ENCODE data around the gene CAP1.

The CAP1 gene

DNA sequence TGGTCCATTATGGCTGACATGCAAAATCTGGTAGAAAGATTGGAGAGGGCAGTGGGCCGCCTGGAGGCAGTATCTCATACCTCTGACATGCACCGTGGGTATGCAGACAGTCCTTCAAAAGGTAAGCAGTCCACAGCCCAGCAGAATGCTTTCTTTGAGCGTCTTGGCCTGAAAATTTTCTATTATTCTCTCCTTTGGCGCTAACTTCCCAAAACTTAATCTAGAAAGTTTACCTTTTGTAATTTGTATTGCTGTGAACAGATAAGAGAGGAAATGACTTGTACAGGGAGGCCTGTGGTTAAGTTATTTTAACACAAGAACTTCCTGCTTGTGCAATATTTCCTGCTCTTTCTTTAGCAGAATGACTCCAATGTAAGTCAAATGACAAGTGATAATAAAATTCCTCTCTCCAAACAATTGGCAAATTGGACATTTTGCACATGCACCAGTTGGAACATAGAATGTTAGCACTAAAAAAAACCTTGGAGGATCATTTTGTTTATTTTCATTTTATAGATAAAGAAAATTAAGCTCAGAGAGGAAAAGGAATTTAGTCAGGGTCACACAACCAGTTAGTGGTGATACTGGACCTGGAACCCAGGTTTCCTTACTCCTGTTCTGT is 18.9 kb downstream of the CAP1 start:
- DNase-seq: no peak

DNA sequence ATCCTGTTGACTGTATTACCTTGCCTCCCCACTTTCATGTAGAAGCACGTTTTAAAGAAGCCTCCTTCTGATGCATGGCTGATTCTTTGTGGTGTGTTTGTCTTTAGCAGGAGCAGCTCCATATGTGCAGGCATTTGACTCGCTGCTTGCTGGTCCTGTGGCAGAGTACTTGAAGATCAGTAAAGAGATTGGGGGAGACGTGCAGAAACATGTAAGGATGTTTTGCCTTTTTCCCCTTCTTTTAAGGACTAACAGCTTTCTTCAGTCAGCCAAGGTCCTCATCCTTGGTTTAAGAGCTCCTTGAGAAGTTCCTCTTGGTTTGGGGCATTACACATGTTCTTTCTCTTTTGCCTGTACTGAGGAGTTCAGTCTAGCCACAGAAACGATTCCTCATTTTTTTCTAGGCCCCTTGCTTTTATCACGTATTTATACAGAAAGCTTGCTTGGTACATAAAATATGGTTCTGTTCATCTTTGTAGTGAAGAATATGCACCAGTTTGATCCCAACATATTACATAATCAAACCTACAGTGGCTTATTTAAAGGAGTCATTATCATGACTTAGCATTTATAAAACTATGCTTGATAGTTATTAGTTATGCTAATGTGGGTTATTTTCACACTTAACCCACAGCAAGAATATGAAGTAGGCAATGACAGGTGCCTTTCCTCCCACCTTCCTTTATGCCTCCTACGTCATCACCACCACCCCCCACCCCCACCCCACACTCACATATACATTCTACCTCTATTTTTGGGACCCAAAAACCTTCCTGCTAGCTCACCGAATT is 19.6 kb downstream of the CAP1 start:
- no peak for DNase-seq

DNA sequence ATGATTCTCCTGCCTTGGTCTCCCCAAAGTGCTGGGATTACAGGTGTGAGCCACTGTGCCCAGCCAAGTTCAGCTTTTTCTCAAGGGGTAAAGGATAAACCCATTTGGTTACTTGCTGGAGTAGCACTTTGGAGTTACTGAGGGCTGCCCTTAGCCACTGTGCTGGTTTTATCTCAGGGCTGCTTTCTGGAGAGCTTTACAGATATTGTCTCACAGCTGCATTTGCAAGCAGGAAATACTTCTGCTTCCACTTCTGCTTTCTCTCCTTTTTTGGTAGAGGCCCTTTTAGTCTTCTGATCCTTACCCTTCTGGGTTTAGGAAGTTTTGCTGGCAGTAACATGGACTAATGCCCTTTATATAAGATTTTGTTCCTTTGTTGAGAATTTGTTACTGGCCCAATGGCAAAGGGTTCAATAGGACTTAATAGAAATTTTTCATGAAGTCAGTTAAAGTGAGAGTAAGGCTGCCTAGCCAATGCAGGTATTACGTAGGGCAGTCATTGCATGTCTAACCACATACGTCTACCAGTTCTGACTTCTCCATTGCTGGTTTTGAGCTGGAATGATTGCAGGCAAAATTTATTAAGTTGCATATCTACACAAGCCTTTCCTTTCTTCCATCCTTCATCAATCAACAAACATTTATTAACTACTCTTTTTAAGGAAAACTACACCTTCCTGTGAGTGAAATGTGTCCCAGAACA is 24.4 kb downstream of the CAP1 start:
- DNase-seq: no peak

DNA sequence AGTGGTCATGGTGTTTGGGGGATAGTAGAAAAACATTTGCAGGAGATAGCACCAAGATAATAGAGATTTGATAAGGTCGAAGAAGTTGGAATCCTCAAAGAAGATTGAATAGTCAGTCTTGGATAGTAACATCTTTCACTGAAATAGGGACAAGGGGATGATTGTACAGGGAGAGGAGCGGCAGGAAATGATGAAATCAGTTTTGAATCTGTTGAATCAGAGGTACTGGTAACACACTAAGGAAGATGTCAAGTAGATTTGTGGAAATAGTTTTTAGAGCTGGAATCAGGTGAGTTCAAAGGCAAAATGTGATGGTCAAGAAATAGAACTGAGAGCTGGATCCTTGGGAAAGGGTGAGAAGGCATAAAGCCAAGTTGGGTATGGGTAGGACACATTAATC is 26.5 kb downstream of the CAP1 start:
- no peak for DNase-seq

DNA sequence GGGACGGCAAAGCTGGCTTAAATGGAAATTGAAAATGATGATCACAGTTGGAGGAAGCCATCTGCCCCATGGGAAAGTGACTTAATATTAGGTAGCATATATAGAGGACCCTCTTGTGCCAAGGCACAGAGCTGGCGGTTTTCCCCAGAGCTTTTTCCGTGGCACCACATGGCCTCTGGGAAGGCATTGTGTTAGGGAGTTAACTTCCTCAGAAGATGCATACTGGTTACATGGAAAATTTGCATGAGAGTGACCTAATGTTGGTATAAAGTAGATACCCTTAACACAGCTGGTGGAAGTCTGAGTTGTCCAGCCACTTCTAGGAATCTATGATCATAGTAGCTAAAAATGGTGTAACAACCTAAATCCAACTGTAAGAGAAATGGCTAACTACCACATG is 27.3 kb downstream of the CAP1 start:
- no peak for DNase-seq

DNA sequence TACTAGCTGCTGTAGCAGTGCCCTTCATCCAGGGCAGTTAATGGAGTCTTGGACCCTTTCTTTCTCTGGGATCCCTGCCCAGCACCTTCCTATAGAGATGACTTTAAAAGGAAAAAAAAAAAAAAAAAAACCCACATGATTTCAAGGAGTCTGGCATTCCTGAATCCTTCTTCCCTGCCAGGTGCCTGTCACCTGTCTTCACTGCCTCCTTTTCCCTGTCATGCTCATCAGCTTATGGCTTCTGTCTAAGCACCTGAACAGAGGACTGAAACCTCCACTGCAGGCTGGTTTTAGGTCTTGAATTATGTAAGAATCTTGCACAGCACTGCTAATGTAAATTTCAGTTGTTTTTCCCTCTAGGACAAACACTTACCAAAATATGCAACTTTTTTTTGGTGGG is 31.6 kb downstream of the CAP1 start:
- DNase-seq: no peak

DNA sequence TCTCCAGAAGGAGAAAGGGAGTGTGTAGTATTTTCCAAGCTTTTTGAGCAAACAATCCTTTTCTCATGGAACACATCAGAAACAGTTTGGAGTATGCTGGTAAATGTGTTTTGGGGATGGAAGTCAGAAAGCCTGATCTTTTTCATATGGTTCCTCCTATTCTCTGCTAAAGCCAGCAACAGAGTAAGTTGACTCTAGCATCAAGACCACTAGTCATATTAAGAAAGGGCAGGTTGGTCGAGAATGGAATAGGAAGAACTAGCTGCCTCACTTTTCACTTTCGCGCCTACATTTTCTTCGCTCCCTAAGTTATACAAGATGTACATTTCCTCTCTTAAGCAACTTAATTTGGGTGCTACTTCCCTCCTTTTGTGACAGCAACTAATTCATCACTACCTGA is 32.5 kb downstream of the CAP1 start:
- no peak for DNase-seq

DNA sequence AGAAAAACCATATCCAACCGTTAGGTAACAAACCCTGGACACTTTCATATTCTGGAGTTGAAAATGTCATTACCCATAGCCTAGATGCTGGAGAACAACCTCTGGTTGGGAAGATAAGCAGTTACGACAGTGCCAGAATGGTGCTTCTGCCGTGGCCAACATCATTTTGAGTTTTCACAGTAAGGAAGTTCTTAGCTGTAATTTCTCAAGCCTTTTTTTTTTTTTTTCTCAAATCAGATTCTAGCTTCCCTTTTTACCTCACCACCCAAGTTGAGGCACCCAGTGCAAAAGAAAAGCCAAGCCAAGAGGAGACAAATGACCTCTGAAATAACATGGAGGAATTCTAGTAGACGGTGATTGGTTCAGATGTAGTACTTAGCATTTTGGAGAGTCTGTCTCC is 34.7 kb downstream of the CAP1 start:
- DNase-seq: no peak

DNA sequence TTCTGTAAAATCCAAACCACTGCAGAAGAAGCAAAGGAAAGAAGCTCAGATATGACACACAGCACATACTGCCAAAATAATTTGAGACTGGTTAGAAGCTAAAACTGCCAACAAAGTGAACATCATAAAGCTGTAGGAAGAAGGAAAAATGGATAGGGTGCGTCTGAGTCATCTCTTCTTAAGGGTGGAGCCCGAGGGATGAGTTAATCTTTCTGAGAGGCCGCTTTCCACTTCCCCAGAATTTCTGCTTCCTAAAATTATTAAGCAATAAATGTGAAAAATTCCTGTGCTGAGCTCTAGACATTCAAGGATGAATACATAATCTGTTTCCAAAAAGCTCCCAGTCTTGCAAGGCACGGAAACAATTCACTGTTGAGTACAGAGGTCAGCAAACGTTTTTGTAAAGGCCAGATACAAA is 36.4 kb downstream of the CAP1 start:
- DNase-seq: no peak

DNA sequence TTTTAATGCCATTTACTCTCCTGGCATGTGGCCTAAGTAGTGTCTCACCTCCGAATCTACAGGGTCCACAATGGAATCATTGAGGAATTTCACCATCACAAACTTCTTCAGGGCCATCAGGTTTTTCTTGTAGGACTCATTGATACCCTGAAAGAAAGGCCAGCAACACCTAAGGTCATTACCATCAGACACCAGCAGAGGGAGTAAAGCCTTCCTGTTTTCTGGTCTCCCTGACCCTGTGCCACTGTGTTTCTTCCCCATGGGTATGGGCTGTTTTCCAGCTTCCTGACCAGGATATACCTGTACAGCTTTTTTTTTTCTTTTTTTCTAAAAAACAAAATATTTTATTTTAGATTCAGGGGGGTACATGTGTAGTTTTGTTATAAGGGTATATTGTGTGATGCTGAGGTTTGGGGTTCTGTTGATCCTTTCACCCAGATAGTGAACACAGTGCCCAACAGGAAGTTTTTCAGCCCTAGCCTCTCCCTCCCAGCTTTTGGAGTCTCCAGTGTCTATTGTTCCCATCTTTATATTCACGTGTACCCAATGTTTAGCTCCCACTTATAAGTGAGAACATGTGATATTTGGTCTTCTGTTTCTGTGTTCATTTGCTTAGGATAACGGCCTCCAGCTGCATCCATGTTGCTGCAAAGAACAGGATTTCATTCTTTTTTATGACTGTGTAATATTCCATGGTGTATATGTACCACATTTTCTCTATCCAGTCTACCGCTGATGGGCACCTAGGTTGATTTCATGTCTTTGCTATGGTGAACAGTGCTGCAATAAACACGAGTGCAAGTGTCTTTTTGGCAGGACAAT is 38.2 kb downstream of the CAP1 start:
- peak; percentile 33 for DNase-seq

DNA sequence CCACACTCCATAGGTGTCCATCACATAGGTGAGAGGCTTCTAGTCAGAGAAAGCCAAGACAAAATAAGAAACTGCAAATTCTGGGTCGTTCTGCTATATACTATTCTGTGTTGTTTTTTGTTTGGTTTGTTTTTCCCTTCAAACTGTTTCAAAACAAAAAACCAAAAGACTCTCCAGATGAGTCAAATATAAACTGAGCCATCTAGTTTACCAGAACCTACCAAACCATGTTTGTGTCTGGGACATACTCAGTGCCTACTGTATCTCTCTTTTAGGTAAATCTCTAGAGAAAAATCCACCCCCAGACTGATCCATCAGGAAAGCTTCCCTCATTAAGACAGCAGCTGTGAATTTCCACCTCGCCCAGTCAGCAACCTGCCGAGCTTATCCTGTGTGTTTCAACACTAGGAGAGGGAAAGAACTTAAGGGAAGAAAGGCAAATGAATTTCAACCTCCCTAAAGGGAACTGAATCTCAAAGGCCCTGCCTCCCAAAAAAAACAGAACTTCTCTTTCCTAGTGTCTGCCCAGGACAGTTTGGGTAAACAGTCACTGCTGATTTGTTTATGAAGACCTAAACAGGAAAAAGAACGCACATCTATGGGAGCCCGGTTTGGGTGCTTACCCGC is 39.4 kb downstream of the CAP1 start:
- no peak for DNase-seq

DNA sequence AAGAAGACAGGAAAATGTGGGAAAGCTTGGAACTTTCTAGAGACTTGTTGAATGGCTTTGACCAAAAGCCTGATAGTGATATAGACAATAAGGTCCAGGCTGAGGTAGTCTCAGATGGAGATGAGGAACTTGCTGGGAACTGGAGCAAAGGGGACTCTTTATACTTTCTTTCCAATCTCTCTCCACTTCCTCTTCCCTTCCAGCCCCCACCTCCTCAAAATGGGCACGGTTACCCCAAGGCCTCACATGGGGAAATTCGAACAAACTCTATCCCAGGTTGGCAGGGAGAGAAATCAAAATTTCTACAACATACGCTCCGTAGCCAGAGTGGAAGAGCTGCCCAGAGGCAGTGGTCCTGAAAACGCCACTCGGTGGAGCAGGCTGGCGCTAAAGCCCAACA is 41.3 kb downstream of the CAP1 start:
- no peak for DNase-seq

DNA sequence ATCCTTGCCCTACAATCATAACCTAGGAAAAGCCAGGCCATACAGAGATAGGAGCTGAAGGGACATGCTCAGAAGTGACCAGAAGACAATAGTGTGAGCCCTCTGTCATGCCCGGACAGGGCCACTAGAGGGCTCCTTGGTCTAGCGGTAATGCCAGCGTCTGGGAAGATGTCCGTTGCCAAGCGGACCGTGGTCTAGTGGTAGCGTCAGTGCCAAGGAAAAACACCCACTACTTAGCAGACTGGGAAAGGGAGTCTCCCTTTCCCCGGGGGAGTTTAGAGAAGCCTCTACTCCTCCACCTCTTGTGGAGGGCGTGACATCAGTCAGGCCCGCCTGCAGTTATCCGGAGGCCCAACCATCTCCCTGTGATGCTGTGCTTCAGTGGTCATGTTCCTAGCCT is 44.2 kb downstream of the CAP1 start:
- peak; percentile 31 for DNase-seq

DNA sequence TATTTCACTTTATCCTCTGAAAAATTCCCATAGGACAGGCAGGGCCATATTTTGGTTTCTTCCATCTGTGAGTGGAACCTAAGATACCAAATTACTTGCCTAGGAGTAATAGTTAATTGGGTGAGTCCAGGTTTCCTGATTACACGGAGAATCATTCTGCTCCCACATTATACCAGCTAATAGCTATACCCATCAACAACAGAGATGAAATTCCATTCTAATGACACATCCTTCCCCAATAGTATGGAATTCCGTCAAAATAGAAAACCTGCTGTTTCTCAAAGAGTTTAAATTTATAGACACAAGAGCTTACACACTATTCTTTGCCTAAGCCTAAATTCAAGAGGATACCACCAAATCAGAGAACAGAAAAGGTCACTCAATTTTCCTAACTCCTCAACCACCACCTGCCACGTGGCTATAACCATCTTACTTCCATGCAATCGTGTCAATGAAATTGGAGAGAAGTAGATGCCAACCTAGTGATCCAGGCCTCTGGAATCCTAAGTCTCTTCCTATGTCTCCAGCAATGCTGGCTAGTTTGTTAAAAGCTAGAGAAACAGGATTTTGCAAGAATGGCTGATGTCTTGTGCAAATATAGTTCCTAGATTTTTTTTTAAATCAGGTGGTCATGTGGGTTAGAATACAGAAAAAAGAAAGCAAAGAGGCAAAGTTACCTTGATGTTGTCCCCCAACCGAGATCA is 50.3 kb downstream of the CAP1 start:
- DNase-seq: no peak

DNA sequence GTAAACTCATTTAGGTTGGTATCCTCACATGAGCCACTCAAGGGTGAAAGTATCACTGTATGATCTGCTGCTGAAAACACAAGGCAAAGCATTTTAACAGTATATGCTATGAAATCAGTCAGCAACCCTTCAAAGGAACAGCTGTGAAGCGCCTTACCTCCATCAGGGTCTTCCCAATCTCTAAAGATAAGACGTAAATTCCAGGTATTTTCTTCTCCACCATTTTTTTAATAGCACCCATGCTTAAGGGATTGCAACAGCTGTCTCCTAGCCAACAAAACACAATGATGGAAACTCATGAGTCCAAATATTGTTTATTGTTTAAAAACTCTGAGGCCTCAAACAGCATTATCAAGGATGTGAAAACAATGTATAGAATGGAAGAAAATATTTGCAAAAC is 51.7 kb downstream of the CAP1 start:
- DNase-seq: no peak

DNA sequence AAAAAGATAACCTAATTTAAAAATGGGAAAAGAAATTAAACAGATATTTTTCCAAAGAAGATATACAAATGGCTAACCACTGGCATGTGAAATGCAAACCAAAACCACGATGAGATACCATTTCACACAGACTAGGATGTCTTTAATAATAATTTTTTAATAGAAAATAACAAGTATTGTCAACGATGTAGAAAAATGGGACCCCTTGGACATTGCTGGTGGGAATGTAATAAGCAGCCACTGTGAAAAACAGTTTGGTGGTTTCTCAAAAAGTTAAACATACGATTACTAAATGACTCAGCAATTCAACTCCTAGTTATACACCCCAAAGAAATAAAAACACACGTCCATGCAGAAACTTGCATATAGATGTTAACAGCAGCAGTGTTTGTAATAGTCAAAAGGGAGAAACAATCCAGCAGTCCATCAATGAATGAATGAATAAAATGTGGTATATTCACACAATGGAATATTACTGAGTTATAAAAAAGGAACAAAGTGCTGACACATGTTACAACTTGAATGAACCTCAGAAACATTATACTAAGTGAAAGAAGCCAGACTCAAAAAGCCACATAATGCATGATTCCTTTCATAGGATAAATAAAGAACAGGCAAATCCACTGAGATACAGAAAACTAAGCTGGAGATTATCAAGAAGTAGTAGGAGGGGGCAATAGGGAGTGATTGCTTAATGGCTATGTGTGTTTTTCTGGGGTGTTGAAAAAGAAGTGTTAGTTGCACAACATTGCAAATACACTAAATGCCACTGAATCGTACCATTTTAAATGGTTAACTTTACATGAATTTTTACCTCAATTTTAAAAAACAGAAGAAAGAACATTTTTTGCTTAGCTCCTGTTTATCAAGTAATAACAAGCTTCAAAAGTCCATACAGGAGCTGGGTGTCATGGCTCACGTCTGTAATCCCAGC is 52.4 kb downstream of the CAP1 start:
- no peak for DNase-seq

DNA sequence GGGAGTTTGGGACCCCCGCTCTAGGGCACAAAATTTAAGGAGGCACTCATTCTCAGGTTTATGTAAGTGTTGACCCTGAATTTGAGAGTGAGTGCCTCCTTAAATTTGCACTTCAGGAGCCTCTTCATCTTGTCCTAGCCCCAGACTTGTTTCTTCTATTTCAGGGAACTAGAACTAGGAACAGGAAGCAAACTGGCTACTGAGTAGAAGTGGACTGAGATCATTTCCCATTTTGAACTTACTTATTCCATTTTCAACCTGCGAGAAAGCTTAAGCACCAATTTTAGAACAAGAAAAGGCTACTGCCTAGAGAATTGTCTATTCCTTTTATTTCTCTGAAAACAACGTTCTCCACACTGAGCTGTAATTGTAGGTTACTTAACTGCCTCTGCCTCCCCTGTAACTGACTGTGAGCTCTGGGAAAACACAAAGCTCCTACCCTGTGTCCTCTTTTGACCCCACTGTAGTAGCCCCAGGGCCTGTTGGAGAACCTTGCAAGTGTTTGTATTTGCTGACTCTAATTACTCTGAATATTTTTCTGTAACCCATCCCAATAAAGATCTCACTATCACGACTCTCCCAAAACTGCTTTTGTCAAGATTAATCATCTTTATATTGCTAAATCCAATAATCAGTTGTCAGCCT is 54.1 kb downstream of the CAP1 start:
- no peak for DNase-seq

DNA sequence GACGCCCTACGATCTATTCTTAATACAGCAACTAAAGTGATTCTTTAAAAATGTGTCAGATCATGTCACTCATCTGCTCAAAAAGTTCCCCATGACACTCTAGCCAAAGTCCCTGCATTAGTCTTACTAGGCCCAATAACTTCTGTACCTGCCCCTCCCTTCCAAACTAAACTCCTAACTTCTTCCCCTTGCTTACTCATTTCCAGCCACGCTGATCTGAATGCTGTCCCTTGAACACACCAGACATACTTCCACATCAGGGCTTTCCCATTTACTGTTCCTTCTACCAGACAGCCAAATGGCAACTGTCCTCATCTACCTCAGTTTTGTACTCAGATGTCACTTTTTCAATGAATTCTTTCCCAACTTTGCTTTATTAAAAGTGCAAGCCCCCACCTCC is 55.3 kb downstream of the CAP1 start:
- no peak for DNase-seq

DNA sequence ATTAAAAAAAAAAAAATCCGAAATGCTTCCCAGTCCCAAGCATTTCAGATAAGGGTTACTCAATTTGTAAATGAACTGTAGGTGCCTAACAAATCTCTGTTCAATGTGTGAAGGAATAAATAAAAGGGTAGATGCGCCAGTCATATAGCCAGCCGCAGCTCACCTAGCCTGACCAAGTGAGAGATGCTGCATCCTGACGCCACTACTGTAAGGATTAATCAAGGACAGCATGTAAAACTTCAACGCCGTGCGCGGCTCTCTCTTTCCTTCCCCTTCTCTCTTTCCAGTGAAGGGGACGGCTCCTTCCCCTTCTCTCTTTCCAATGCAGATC is 56.1 kb downstream of the CAP1 start:
- no peak for DNase-seq

DNA sequence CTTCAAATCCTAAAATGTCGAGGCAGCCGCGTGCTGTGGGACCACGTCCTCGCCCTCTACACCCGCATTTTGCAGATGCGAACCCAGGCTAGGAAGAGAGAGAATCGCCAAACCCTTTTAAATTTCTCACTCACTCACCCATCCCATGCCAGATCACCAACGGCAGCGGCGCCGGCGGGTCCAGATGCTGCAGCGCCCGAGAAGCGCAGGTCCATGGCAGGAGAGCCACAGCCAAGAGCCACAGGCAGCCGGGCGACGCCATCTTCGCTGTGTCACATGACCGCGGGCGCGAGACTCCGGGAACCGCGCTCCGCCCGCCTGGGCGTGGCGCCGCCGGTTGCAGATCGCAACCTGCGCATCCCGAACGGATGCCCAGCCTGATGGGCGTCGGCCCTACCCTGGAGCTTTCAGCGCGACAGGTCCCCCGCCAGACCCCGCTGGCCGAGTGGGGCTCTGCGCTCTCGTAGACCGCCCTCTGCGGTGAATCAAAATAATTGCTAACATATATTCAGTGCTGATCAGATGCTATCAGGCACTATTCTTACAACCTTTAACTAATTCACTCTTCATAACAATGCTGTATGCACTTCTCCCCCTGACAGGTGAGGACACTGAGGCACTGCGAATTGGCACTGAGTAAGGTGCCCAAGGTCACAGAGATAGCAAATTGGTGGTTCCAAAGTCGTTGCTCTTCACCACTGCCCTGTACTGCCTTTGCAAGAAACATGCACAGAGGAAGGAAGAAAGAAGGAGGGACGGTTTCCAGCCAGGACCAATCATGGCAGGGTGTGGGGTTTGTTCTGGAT is 56.7 kb downstream of the CAP1 start, which contains the start of gene PPT1:
PPT1 (minus strand) TSS at position 276 of the 806 bp plus-strand sequence; CDS start at position 262, 14 bp downstream.
- DNase-seq: peak; percentile 78
